RWPE2 (cell line): ENCODE results near the gene WDR62.

Experiments
- ATAC-seq: fragments of 200-7000 bp; cut with Tn5 transposase; 3 replicates; pipeline ENCODE4 v1.9.1; 2021; ENCODE audit warnings: low read depth
- DNase-seq: peaks from one replicate; pipeline ENCODE4 v3.0.0-alpha.2; 2020; ENCODE audit warnings: low spot score
- H3K27ac ChIP-seq: fragments of 450-650 bp; 2 replicates; pipeline ENCODE4 v1.5.1; 2017; ENCODE audit warnings: mild to moderate bottlenecking; ENCODE audit not compliant: poor library complexity, severe bottlenecking
- H3K27me3 ChIP-seq: fragments of 250-450 bp; sonication (Bioruptor Pico); 2 replicates; pipeline ENCODE4 v1.5.1; 2021; ENCODE audit warnings: mild to moderate bottlenecking, moderate library complexity; ENCODE audit not compliant: insufficient read depth, poor library complexity, severe bottlenecking
- H3K36me3 ChIP-seq: fragments of 250-450 bp; sonication (Bioruptor Pico); 2 replicates; pipeline ENCODE4 v1.5.1; 2020; ENCODE audit warnings: low read depth, mild to moderate bottlenecking, moderate library complexity
- H3K4me1 ChIP-seq: fragments of 250-450 bp; sonication (Bioruptor Pico); 2 replicates; pipeline ENCODE4 v1.5.1; 2021; ENCODE audit warnings: mild to moderate bottlenecking, moderate library complexity; ENCODE audit not compliant: insufficient read depth, poor library complexity, severe bottlenecking
- H3K4me3 ChIP-seq: fragments of 250-450 bp; sonication (Bioruptor Pico); 2 replicates; pipeline ENCODE4 v1.5.1; 2021; ENCODE audit warnings: mild to moderate bottlenecking, moderate library complexity; ENCODE audit not compliant: severe bottlenecking
- H3K9me3 ChIP-seq: fragments of 250-450 bp; sonication (Bioruptor Pico); 2 replicates; pipeline ENCODE4 v1.5.1; 2021; ENCODE audit warnings: mild to moderate bottlenecking, moderate library complexity; ENCODE audit not compliant: severe bottlenecking
- TF ChIP-seq, protein P1 (sequence below): fragments of 450-650 bp; IDR thresholded peaks from one replicate; pipeline ENCODE4 v1.5.1; 2017; ENCODE audit warnings: mild to moderate bottlenecking, moderate library complexity; ENCODE audit not compliant: poor library complexity, severe bottlenecking

WDR62 gene

DNA sequence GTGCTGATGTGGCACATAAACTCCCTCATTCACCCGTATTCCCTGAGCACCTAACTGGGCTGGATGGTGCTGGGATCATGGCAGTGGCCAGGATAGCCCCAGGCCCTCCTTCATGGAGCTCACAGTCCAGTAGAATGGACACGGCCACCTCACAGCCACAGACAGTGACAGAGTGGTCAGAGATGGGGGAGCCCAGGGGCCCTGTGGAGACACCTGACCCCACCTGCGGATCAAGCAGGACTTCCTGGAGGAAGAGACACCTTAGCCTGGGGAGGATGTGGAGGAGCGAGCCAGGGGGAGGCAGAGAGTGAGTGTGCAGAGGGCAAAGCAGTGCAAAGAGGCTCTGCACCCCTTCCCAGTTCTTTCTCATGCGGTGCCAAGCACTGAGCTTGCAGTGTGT is 35.1 kb downstream of the WDR62 start:
- peaks cover 26% of the 10 kb centered on the region for H3K36me3 ChIP-seq

DNA sequence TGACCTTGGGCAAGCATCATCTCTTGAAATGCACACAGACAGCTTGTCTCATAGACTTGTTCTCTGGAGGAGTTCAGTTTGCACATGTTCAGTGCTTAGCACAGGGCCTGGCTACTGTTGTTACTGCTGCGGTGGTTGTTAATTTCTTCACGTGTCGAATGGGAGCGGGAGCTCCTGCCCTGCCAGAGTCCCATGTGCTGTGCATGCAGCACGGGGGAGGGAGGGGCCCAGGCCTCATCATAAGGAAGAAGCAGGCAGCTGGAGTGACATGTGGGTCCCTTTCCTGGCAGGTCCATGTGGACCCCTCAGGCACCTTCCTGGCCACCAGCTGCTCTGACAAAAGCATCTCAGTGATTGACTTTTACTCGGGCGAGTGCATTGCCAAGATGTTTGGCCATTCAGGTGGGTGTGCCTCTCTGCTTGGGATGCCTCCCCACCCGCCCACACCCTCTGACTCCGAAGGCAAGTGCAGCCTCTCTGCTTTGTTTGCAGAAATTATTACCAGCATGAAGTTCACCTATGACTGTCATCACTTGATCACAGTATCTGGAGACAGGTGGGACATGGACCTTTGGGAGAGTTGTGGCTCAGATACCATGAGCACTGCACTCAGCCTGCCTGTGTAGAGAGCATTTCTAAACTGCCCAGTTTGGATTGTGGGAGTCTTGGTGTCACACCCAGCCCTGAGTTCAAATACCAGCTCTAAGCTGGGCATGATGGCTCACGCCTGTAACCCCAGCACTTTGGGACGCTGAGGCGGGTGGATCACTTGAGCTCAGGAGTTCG is 36.4 kb downstream of the WDR62 start:
- no peak overlapping the region for H3K27ac ChIP-seq
- no peaks in the 10 kb centered on the region for H3K9me3 ChIP-seq
- no peaks in the 10 kb centered on the region for H3K27me3 ChIP-seq
- TF ChIP-seq, protein P1, sequence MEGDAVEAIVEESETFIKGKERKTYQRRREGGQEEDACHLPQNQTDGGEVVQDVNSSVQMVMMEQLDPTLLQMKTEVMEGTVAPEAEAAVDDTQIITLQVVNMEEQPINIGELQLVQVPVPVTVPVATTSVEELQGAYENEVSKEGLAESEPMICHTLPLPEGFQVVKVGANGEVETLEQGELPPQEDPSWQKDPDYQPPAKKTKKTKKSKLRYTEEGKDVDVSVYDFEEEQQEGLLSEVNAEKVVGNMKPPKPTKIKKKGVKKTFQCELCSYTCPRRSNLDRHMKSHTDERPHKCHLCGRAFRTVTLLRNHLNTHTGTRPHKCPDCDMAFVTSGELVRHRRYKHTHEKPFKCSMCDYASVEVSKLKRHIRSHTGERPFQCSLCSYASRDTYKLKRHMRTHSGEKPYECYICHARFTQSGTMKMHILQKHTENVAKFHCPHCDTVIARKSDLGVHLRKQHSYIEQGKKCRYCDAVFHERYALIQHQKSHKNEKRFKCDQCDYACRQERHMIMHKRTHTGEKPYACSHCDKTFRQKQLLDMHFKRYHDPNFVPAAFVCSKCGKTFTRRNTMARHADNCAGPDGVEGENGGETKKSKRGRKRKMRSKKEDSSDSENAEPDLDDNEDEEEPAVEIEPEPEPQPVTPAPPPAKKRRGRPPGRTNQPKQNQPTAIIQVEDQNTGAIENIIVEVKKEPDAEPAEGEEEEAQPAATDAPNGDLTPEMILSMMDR, result no peak
- DNase-seq, result no peak
- no peak overlapping the region for H3K4me3 ChIP-seq
- peaks cover 19% of the 10 kb centered on the region for H3K36me3 ChIP-seq
- ATAC-seq, result no peak
- H3K4me1 ChIP-seq, result no peaks in the 10 kb centered on the region

More for the DNA sequence above, 35.1 kb downstream of the WDR62 start:
- Histone ChIP-seq H3K4me1 (no peaks in the 10 kb centered on the region), H3K27ac (no peak overlapping the region), H3K4me3 (no peak overlapping the region), H3K27me3 (no peaks in the 10 kb centered on the region), H3K9me3 (no peaks in the 10 kb centered on the region)
- DNase-seq, result no peak
- ATAC-seq, result no peak
- TF ChIP-seq, protein P1, result no peak

DNA sequence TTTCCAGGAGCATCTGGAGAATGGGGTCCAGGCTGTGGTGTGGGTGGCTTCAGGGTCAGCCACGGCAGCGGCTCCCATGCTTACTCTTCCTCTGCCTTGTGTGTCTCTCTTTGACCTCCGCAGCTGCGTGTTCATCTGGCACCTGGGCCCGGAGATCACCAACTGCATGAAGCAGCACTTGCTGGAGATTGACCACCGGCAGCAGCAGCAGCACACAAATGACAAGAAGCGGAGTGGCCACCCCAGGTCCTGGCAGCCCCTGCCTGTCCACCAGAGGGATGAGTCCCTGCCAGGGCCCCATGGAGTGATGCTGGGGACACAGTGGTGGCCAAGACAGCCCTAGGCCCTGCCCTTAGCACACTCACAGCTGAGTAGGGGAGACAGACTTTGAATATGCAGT is 37.9 kb downstream of the WDR62 start:
- no peaks in the 10 kb centered on the region for H3K9me3 ChIP-seq
- TF ChIP-seq, protein P1, result no peak
- H3K27ac ChIP-seq, result no peak overlapping the region
- no peaks in the 10 kb centered on the region for H3K27me3 ChIP-seq
- H3K4me3 ChIP-seq, result no peak overlapping the region
- peaks cover 19% of the 10 kb centered on the region for H3K36me3 ChIP-seq
- H3K4me1 ChIP-seq, result no peaks in the 10 kb centered on the region
- ATAC-seq (no peak), DNase-seq (no peak)

DNA sequence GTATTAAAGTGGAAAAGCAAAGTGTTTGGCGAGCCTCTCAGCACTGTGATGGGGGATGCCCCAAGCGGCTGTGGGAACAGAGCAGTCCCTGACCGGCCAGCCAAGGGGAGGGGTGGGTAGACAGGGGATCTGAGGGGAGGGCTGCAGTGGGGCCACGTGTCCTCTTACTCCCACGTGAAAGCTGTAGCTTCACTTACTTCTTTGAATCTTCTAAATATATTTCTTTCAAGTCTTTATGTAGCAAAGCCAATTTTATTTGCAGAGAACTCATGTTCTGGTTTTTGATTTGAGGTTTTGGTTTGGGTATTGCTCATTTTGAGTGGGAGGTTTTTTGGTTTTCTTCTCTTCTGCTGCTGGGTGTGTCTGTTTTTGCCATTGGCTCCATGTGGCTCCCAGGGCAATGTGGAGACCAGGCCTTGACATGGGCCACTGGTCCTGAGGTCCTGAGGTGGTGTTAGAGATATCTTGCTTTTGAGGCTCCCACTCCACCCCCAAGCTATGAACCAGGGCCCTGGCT is 38.5 kb downstream of the WDR62 start:
- Histone ChIP-seq H3K4me3 (no peak overlapping the region), H3K9me3 (no peaks in the 10 kb centered on the region), H3K27me3 (no peaks in the 10 kb centered on the region), H3K4me1 (no peaks in the 10 kb centered on the region), H3K27ac (no peak overlapping the region), H3K36me3 (peaks cover 14% of the 10 kb centered on the region)
- TF ChIP-seq, protein P1, result no peak
- ATAC-seq, result no peak
- DNase-seq, result no peak

DNA sequence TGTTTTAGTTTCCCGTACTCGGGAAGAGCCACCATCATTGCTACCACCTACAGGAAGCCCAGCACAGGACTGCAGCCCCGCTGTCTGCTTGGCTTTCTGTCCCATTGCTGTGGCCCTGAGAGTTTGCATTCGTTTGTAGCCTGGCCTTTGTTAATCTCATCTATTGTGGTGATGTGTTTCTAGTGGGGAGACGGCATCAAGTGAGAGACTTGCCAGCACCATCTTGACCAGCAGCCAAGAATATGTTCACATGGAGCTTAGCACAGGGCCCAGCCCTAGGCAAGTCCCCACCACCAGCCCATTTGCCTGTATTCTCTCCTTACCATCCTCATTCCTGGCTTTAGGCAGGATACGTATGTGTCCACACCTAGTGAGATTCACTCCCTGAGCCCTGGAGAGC is 39.0 kb downstream of the WDR62 start:
- Histone ChIP-seq H3K36me3 (peaks cover 10% of the 10 kb centered on the region), H3K27ac (no peak overlapping the region), H3K9me3 (no peaks in the 10 kb centered on the region), H3K4me3 (no peak overlapping the region), H3K4me1 (no peaks in the 10 kb centered on the region), H3K27me3 (no peaks in the 10 kb centered on the region)
- ATAC-seq (no peak), DNase-seq (no peak)
- TF ChIP-seq, protein P1, result no peak
